Aortic smooth muscle cell (primary cell): ENCODE measurements around the gene ARHGAP22. TPM values are rescaled to one million over a fixed set of nuclear protein-coding genes. Genes with fewer than 3 reads are reported as not detected.

Experiments
- total RNA-seq: library from RNA; depleted of rRNA; stranded (reverse); fragments of >200 nt; gene quantifications from 2 replicates; pipeline ENCODE4 v1.2.3, GENCODE V29; 2014

Gene ARHGAP22
- total RNA-seq, result 153 and 161 TPM in 2 replicates

GRCh38 chr10:48604991-48605508 is at the start of gene ARHGAP22:
ARHGAP22 (minus strand) TSS chr10:48605073; CDS start chr10:48604796, 277 bp downstream.

Other genes starting within 250 kb of the ARHGAP22 start
- gene WDFY4, start 79.8 kb upstream of the ARHGAP22 start, total RNA-seq, result under 0.01 and 0.26 TPM in 2 replicates